A673 (cell line): ENCODE results near the gene PRMT7. TPM values are rescaled to one million over a fixed set of nuclear protein-coding genes. Genes with fewer than 3 reads are reported as not detected.

Experiments used
- BruUV-seq: library from RNA; stranded (reverse); fragments of 400-500 nt; replicated peaks from 2 replicates; lab custom pipeline; 2021; lab: Mats Ljungman, UMichigan
- CTCF ChIA-PET: fragments of 300-600 bp; sonication (Branson Sonifier 250); formaldehyde crosslinking; loops from one replicate; lab custom pipeline; 2022; ENCODE audit warnings: antibody characterized with exemption; lab: Charles Lee
- POLR2A ChIA-PET: fragments of 300-600 bp; sonication (Branson Sonifier 250); formaldehyde crosslinking; loops from one replicate; lab custom pipeline; 2022; ENCODE audit warnings: antibody characterized with exemption; ENCODE audit not compliant: low non-redundant PET; lab: Charles Lee
- DNase-seq: peaks from one replicate; pipeline ENCODE4 v3.0.0-alpha.2; 2015; ENCODE audit warnings: low spot score
- H3K27ac ChIP-seq: fragments of 200-600 bp; sonication (generic); 2 replicates; pipeline ENCODE4 v1.5.1; 2016; ENCODE audit warnings: mixed run types, low read depth, mild to moderate bottlenecking, mixed read lengths, antibody characterized with exemption, low read length; ENCODE audit not compliant: poor library complexity, severe bottlenecking
- H3K27me3 ChIP-seq: fragments of 200-600 bp; sonication (generic); replicated peaks from 2 replicates; pipeline ENCODE4 v1.6.1; 2017; ENCODE audit warnings: mixed run types, low read depth, mild to moderate bottlenecking, mixed read lengths, antibody characterized with exemption, low read length; ENCODE audit not compliant: insufficient read depth, poor library complexity
- H3K36me3 ChIP-seq: fragments of 200-600 bp; sonication (generic); 2 replicates; pipeline ENCODE4 v1.6.1; 2016; ENCODE audit warnings: mixed run types, mild to moderate bottlenecking, mixed read lengths, antibody characterized with exemption, low read length; ENCODE audit not compliant: insufficient read depth, poor library complexity, severe bottlenecking
- H3K4me1 ChIP-seq: fragments of 200-600 bp; sonication (generic); 2 replicates; pipeline ENCODE4 v1.6.1; 2017; ENCODE audit warnings: mixed run types, mild to moderate bottlenecking, mixed read lengths, antibody characterized with exemption, low read length; ENCODE audit not compliant: insufficient read depth, poor library complexity, severe bottlenecking
- H3K4me3 ChIP-seq: fragments of 200-600 bp; sonication (generic); 2 replicates; pipeline ENCODE4 v1.5.1; 2016; ENCODE audit warnings: low read depth, mixed run types, mild to moderate bottlenecking, mixed read lengths, low read length; ENCODE audit not compliant: poor library complexity, severe bottlenecking
- H3K9me3 ChIP-seq: fragments of 200-600 bp; sonication (generic); 2 replicates; pipeline ENCODE4 v1.6.1; 2016; ENCODE audit warnings: mixed run types, low read depth, mild to moderate bottlenecking, mixed read lengths, antibody characterized with exemption, low read length; ENCODE audit not compliant: poor library complexity, severe bottlenecking
- EZH2 ChIP-seq: fragments of 200-600 bp; sonication (generic); IDR thresholded peaks from 2 replicates; pipeline ENCODE4 v1.6.1; 2017; ENCODE audit warnings: borderline replicate concordance, low read depth, mild to moderate bottlenecking, mixed read lengths, antibody characterized with exemption, low read length; ENCODE audit not compliant: poor library complexity, severe bottlenecking
- intact Hi-C: fragments of 100-400 bp; cut with micrococcal nuclease; formaldehyde crosslinking; loops from one replicate; pipeline ENCODE4 v1.10.0; 2022; ENCODE audit not compliant: unreplicated experiment
- total RNA-seq: library from RNA; stranded (reverse); gene quantifications from 2 replicates; pipeline ENCODE4 v1.2.3, GENCODE V29; 2021
- TF ChIP-seq, protein P1 (sequence below): fragments of 300-800, 200-600 bp; sonication (generic); conservative IDR thresholded peaks from 2 replicates; pipeline ENCODE4 v1.5.1; 2017; ENCODE audit warnings: low read depth, mild to moderate bottlenecking, antibody characterized with exemption, low read length, moderate library complexity, mixed read lengths

PRMT7 gene
- total RNA-seq, 1 experiment from 2014 or later = 66.2 TPM

- no peak for DNase-seq
- Histone ChIP-seq H3K27ac (no peak overlapping the region), H3K4me3 (no peak overlapping the region), H3K9me3 (no peaks in the 10 kb centered on the region), H3K36me3 (no peaks in the 10 kb centered on the region), H3K27me3 (no peaks in the 10 kb centered on the region), H3K4me1 (no peaks in the 10 kb centered on the region)
- ChIA-PET POLR2A (no interaction called here), CTCF (no interaction called here)
- no peak for TF ChIP-seq EZH2
- TF ChIP-seq, protein P1, sequence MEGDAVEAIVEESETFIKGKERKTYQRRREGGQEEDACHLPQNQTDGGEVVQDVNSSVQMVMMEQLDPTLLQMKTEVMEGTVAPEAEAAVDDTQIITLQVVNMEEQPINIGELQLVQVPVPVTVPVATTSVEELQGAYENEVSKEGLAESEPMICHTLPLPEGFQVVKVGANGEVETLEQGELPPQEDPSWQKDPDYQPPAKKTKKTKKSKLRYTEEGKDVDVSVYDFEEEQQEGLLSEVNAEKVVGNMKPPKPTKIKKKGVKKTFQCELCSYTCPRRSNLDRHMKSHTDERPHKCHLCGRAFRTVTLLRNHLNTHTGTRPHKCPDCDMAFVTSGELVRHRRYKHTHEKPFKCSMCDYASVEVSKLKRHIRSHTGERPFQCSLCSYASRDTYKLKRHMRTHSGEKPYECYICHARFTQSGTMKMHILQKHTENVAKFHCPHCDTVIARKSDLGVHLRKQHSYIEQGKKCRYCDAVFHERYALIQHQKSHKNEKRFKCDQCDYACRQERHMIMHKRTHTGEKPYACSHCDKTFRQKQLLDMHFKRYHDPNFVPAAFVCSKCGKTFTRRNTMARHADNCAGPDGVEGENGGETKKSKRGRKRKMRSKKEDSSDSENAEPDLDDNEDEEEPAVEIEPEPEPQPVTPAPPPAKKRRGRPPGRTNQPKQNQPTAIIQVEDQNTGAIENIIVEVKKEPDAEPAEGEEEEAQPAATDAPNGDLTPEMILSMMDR = no peak
- no TSS peak for BruUV-seq
- intact Hi-C loops = no loop called here
These were observed 73.7 kb downstream of the PRMT7 start for GRCh38 chr16:68384288-68385161.

DNA sequence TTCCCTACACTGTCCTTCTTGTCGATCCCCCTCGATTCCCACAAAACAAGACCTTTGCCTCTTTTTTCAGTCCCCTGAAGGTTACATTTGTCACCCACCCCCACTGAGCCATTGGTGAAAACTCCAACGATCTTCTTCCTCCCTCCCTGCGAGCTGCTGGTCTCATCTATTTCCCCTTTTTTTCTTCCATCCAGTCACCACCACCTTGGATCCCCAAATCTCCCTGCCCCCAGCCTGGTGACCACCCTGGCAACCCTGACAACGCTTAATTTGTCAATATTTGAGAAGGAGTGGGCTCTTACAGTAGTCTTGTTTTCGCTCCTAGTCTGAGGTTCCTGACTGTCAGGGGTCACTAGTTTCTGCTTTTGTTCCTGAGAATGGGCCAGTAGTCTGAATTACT, 74.6 kb downstream of the PRMT7 start:
- Histone ChIP-seq H3K27me3 (no peaks in the 10 kb centered on the region), H3K9me3 (no peaks in the 10 kb centered on the region), H3K27ac (no peak overlapping the region), H3K36me3 (no peaks in the 10 kb centered on the region), H3K4me3 (no peak overlapping the region), H3K4me1 (no peaks in the 10 kb centered on the region)
- TF ChIP-seq, protein P1 = no peak
- TF ChIP-seq EZH2 = no peak
- no TSS peak for BruUV-seq
- ChIA-PET CTCF (interaction anchor here (0.7 kb wide), 1 partner anchor 13 kb away, joined by 5 read pairs; no protein-coding TSS in a partner anchor), POLR2A (no interaction called here)
- intact Hi-C loops = no loop called here
- DNase-seq = no peak

DNA sequence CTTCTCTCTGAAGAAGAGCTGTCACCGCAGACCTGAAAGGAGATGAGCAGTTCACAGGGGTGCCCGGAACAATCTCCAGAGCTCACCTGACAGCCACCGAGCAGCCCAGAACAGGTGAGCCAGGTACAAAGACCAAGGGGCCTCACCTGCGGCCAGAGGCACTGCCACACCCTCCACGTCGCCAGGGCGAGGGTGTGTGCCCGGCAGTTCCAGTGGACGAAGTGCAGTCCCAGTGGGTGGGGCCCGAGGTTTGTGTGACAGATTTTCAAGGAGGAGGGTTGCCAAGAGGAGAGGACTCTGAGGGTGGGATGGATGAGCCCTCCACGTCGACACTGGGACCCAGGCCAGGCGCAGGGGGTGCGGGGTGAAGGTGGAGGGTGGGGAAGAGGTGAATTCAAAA, 75.8 kb downstream of the PRMT7 start:
- CTCF ChIA-PET = no interaction called here
- no peak for DNase-seq
- intact Hi-C loops = no loop called here
- no peak overlapping the region for H3K4me3 ChIP-seq
- no TSS peak for BruUV-seq
- no peak overlapping the region for H3K27ac ChIP-seq
- H3K27me3 ChIP-seq = no peaks in the 10 kb centered on the region
- H3K36me3 ChIP-seq = no peaks in the 10 kb centered on the region
- POLR2A ChIA-PET = no interaction called here
- no peaks in the 10 kb centered on the region for H3K4me1 ChIP-seq
- no peak for TF ChIP-seq EZH2
- TF ChIP-seq, protein P1 = no peak
- H3K9me3 ChIP-seq = no peaks in the 10 kb centered on the region
